GM10847 (cell line): ENCODE data around the gene UGT1A4.

Source experiments
- POLR2A ChIP-seq: IDR thresholded peaks from 2 replicates; pipeline ENCODE4 v1.6.1; 2011; ENCODE audit not compliant: insufficient read length; ENCODE audit errors: extremely low read depth

The UGT1A4 gene

GRCh38 chr2:233718552-233718951, at the start of gene UGT1A4:
TSS of gene UGT1A4 (plus strand) at chr2:233718736. CDS start at chr2:233718821, 85 bp downstream.
- TF ChIP-seq POLR2A: no peak

GRCh38 chr2:233671290-233672161, 47.0 kb upstream of the UGT1A4 start, which contains the start of gene UGT1A9:
TSS of gene UGT1A9 (plus strand) at chr2:233671898. CDS start at chr2:233671935, 37 bp downstream.
- TF ChIP-seq POLR2A: no peak

GRCh38 chr2:233672886-233673285, 45.6 kb upstream of the UGT1A4 start:
- no peak for TF ChIP-seq POLR2A

GRCh38 chr2:233673896-233674295, 44.6 kb upstream of the UGT1A4 start:
- TF ChIP-seq POLR2A: no peak

- no peak for TF ChIP-seq POLR2A
Observed at GRCh38 chr2:233674314-233674713, 44.2 kb upstream of the UGT1A4 start.

- no peak for TF ChIP-seq POLR2A
Observed at GRCh38 chr2:233674995-233675394, 43.5 kb upstream of the UGT1A4 start.

GRCh38 chr2:233676046-233676445, 42.5 kb upstream of the UGT1A4 start:
- TF ChIP-seq POLR2A: no peak

GRCh38 chr2:233679196-233679595, 39.3 kb upstream of the UGT1A4 start:
- no peak for TF ChIP-seq POLR2A

GRCh38 chr2:233680361-233681045, 38.0 kb upstream of the UGT1A4 start:
- no peak for TF ChIP-seq POLR2A

GRCh38 chr2:233681521-233682099, 36.9 kb upstream of the UGT1A4 start, which contains the start of gene UGT1A7:
TSS of gene UGT1A7 (plus strand) at chr2:233681901. CDS start at chr2:233681938, 37 bp downstream.
- no peak for TF ChIP-seq POLR2A

- no peak for TF ChIP-seq POLR2A
Observed at GRCh38 chr2:233684640-233685039, 33.9 kb upstream of the UGT1A4 start.

- no peak for TF ChIP-seq POLR2A
Observed at GRCh38 chr2:233686928-233687327, 31.6 kb upstream of the UGT1A4 start.

GRCh38 chr2:233688341-233688740, 30.2 kb upstream of the UGT1A4 start:
- TF ChIP-seq POLR2A: no peak

GRCh38 chr2:233689031-233689430, 29.5 kb upstream of the UGT1A4 start:
- TF ChIP-seq POLR2A: no peak

- TF ChIP-seq POLR2A: no peak
Observed at GRCh38 chr2:233689501-233689900, 29.0 kb upstream of the UGT1A4 start.

- no peak for TF ChIP-seq POLR2A
Observed at GRCh38 chr2:233690444-233690843, 28.1 kb upstream of the UGT1A4 start.
